C4-2B (cell line): Measurements from ENCODE around the gene RBM15.

Source experiments
- H3K27ac ChIP-seq: fragments of 450-650 bp; 2 replicates; pipeline ENCODE4 v1.5.1; 2017
- ZFX ChIP-seq: fragments of 450-650 bp; IDR thresholded peaks from 2 replicates; pipeline ENCODE4 v1.6.1; 2017
- TF ChIP-seq, protein P1 (sequence below): fragments of 450-650 bp; conservative IDR thresholded peaks from 2 replicates; pipeline ENCODE4 v1.5.1; 2017; ENCODE audit warnings: mild to moderate bottlenecking

RBM15 gene

DNA sequence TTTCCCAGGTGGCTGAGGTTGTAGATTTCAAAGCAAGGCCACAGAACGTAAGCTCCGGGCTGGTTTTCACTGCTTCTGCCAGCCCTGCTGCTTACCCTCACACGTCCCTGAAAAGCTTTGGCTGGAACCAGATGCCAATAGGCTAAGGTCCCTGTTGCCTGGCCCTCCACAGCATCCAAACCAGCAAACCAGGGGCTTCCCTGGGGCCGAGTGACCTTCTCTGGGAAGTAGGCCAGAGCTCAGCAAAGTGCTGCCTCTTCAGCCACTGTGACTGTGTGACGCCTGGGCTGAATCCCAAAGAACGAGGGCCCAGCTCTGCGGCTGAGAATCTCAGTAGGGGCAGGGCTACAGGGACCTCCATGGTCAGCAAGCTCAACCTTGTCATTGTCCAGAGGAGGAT lies 28.9 kb upstream of the RBM15 start:
- no peak for TF ChIP-seq ZFX
- TF ChIP-seq, protein P1, sequence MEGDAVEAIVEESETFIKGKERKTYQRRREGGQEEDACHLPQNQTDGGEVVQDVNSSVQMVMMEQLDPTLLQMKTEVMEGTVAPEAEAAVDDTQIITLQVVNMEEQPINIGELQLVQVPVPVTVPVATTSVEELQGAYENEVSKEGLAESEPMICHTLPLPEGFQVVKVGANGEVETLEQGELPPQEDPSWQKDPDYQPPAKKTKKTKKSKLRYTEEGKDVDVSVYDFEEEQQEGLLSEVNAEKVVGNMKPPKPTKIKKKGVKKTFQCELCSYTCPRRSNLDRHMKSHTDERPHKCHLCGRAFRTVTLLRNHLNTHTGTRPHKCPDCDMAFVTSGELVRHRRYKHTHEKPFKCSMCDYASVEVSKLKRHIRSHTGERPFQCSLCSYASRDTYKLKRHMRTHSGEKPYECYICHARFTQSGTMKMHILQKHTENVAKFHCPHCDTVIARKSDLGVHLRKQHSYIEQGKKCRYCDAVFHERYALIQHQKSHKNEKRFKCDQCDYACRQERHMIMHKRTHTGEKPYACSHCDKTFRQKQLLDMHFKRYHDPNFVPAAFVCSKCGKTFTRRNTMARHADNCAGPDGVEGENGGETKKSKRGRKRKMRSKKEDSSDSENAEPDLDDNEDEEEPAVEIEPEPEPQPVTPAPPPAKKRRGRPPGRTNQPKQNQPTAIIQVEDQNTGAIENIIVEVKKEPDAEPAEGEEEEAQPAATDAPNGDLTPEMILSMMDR = no peak
- H3K27ac ChIP-seq = no peak overlapping the region

DNA sequence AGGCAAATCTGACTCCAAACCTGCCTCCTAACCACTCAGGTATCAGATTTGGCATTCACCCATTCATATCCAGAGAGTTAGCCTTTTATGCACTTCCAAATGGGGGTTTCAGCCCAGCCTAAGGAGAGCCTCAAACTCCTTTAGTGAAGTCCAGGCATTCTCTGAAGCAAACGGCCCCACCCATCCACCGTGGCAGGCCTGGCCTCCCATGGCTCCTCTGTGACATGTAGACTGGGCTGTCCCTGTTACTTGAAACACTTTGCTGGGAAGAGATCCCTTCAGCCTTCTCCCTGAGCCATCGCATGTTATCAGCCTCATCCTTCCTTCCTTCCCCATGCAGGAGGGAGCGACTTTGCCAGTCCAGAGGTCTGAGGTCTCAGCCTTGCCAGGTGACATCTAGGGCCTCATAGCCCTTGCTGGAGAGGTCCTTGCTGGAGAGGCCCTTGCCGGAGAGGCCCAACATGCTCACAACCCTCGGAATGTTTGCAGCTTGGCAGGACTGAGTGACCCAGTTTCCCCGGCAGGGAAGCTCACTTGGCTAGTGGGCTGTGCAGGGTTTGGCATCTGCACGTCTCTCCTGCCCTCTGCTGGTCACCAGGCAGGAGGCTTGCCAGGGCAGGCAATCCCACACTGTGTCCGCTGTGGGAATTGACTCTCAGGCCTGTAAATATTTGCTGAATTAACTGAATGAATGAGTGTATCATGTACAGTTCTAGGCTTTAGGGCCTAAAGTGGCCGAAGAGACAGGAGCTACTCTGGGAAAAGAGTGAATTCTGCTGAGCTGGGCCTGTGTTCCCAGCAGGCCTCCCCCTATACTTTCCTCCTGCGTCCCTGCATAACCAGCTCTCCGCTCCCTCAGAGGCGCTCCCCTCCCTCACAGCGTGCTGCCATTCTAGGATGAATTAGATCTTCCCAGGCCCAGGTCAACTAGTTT lies 26.7 kb upstream of the RBM15 start:
- TF ChIP-seq, protein P1 = peak; percentile 96
- no peak for TF ChIP-seq ZFX
- no peak overlapping the region for H3K27ac ChIP-seq

- H3K27ac ChIP-seq = no peak overlapping the region
- TF ChIP-seq, protein P1 = no peak
- no peak for TF ChIP-seq ZFX
These were observed 22.4 kb upstream of the RBM15 start for GRCh38 chr1:110316735-110317134.

DNA sequence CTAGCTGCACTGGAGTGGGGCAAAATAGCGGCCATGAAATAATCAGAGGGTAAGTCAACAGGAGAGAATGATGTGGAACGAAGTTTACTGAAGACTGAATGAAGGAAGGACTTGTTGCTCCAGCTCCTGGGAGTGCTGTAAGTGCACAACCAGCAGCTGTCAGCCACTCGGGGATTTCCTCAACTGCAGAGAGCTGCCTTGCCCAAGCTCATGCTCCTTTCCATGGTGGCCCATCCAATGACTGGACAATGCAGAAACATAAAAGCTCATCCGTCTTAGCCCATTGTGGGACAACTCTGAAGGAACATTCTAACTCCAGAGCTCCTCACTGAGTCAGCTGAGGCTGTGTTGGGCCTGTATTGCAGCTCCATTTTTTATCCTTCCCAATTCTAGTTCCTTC lies 21.1 kb upstream of the RBM15 start:
- TF ChIP-seq, protein P1 = no peak
- no peak for TF ChIP-seq ZFX

DNA sequence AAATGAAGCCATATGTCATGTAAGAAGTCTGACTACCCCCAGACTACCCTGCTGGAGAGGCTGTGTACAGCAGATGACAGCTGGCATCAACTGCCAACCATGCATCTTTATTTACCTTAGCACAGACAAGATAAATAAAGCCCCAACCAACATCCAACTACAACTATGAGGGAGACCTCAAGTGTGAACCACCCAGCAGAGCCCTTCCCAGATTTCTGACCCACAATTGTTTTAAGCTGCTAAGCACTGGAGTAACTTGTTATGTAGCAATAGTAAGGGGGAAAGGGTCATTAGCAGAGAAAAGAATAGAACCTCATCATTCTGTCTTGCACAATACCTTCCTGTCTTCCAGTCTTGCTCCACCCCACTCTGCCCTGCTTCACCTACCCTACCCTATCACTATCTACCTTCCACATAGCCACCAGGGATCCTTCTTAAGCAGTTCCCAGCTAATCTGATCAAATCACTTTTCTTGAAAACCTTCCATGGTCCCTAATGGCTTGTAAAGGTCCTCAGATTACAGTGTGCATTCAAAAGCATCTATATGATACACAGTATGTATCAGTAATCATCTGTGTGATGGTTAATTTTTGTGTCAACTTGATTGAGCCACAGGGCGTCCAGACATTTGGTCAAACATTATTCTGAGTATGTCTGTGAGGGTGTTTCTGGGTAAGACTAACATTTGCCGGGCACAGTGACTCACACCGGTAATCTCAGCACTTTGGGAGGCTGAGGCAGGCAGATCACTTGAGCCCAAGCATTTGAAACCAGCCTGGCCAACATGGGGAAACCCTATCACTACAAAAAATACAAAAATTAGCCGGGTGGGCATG lies 19.6 kb upstream of the RBM15 start:
- no peak overlapping the region for H3K27ac ChIP-seq
- no peak for TF ChIP-seq ZFX
- TF ChIP-seq, protein P1 = no peak

More for the DNA sequence above, 21.1 kb upstream of the RBM15 start:
- no peak overlapping the region for H3K27ac ChIP-seq

GRCh38 chr1:110320168-110320518 lies 19.0 kb upstream of the RBM15 start:
- no peak for TF ChIP-seq ZFX
- H3K27ac ChIP-seq = no peak overlapping the region

- no peak overlapping the region for H3K27ac ChIP-seq
- TF ChIP-seq, protein P1 = no peak
- no peak for TF ChIP-seq ZFX
These were observed 18.1 kb upstream of the RBM15 start for GRCh38 chr1:110321045-110321444.
